ENCODE results near the gene ARHGAP10.

Gene ARHGAP10

GRCh38 chr4:147913137-147913536 is 181.2 kb downstream of the ARHGAP10 start:
- ChIA-PET CTCF (interaction anchor here (0.7 kb wide), 1 partner anchor 33 kb away, joined by 3 read pairs; no protein-coding TSS in a partner anchor), POLR2A (ENCODE audit: low non-redundant PET) (no interaction called here)
- H3K27ac ChIP-seq = no peak overlapping the region
- TF ChIP-seq CTCF (conservative IDR thresholded peaks at IDR 0.05; ENCODE audit: low read depth) = no peak
- no peak for DNase-seq (ENCODE audit: low spot score)

- no peak overlapping the region for H3K27ac ChIP-seq
- CTCF ChIA-PET = no interaction called here
- no peak for TF ChIP-seq CTCF (conservative IDR thresholded peaks at IDR 0.05; ENCODE audit: low read depth)
- POLR2A ChIA-PET (ENCODE audit: low non-redundant PET) = no interaction called here
- no peak for DNase-seq (ENCODE audit: low spot score)
These were observed 184.5 kb downstream of the ARHGAP10 start for GRCh38 chr4:147916351-147916750.

- no peak for TF ChIP-seq CTCF (conservative IDR thresholded peaks at IDR 0.05; ENCODE audit: low read depth)
- ChIA-PET CTCF (no interaction called here), POLR2A (ENCODE audit: low non-redundant PET) (no interaction called here)
- H3K27ac ChIP-seq = no peak overlapping the region
- no peak for DNase-seq (ENCODE audit: low spot score)
These were observed 191.5 kb downstream of the ARHGAP10 start for GRCh38 chr4:147923381-147923780.

- TF ChIP-seq CTCF (conservative IDR thresholded peaks at IDR 0.05; ENCODE audit: low read depth) = no peak
- no peak for DNase-seq (ENCODE audit: low spot score)
- CTCF ChIA-PET = no interaction called here
- POLR2A ChIA-PET (ENCODE audit: low non-redundant PET) = no interaction called here
- no peak overlapping the region for H3K27ac ChIP-seq
These were observed 192.0 kb downstream of the ARHGAP10 start for GRCh38 chr4:147923854-147924253.

GRCh38 chr4:147924604-147925412 is 192.9 kb downstream of the ARHGAP10 start:
- TF ChIP-seq CTCF (conservative IDR thresholded peaks at IDR 0.05; ENCODE audit: low read depth) = peak; percentile 30
- no peak overlapping the region for H3K27ac ChIP-seq
- CTCF ChIA-PET = interaction anchor here (0.7 kb wide), 1 partner anchor 53 kb away, joined by 4 read pairs; no protein-coding TSS in a partner anchor
- POLR2A ChIA-PET (ENCODE audit: low non-redundant PET) = no interaction called here
- peak; percentile 8 for DNase-seq (ENCODE audit: low spot score)

- no peak overlapping the region for H3K27ac ChIP-seq
- POLR2A ChIA-PET (ENCODE audit: low non-redundant PET) = no interaction called here
- CTCF ChIA-PET = no interaction called here
- DNase-seq (ENCODE audit: low spot score) = no peak
- TF ChIP-seq CTCF (conservative IDR thresholded peaks at IDR 0.05; ENCODE audit: low read depth) = no peak
These were observed 195.7 kb downstream of the ARHGAP10 start for GRCh38 chr4:147927377-147928137.
